Tongue (tissue), 2 donors: ENCODE results near the gene ARID1B. TPM values are rescaled to one million over a fixed set of nuclear protein-coding genes. Genes with fewer than 3 reads are reported as not detected.
"Not testable (repeated sequence)": the region's sequence is repeated elsewhere in the genome, so short reads cannot be mapped to it uniquely, and the experiment has no call there.

Source experiments
- DNase-seq: peaks from one replicate; pipeline ENCODE4 v3.0.0-alpha.2; 2015
- total RNA-seq: library from RNA; depleted of rRNA; stranded (reverse); fragments of >200 nt; gene quantifications from one replicate; pipeline ENCODE4 v1.2.3, GENCODE V29; 2014

ARID1B gene
- total RNA-seq, 1 donor from 2014 or later: 143 TPM

DNA sequence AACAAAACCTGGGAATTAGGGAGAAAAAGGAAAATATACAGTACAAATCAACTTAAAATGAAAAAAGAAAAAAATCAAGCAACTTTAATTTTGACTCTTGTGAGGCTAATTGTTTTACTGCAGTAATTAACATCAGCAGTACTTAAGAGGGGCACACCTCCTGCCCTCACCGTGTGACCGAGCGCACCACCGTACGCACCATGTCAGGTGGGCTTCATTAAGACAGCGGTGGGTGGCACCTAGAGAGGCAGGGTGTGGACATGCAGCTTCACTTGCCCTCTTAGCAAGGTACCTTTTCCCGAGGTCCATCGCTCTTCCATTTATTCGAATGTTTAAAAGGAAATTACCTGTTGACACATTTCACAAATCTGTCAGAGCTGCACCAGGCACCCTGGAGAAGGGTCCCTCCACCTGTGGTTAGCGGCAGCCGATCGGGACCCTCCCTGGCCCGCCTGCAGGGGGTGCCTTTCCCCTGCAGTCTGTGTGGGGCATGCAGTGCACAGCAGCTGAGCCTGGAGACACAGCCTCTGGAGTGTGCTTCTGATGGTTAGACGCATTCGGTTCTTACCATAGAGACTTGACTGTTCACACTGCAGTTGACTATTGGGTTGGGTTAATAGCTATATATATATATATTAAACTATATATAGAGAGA lies 362.0 kb downstream of the ARID1B start:
- DNase-seq: no peak

DNA sequence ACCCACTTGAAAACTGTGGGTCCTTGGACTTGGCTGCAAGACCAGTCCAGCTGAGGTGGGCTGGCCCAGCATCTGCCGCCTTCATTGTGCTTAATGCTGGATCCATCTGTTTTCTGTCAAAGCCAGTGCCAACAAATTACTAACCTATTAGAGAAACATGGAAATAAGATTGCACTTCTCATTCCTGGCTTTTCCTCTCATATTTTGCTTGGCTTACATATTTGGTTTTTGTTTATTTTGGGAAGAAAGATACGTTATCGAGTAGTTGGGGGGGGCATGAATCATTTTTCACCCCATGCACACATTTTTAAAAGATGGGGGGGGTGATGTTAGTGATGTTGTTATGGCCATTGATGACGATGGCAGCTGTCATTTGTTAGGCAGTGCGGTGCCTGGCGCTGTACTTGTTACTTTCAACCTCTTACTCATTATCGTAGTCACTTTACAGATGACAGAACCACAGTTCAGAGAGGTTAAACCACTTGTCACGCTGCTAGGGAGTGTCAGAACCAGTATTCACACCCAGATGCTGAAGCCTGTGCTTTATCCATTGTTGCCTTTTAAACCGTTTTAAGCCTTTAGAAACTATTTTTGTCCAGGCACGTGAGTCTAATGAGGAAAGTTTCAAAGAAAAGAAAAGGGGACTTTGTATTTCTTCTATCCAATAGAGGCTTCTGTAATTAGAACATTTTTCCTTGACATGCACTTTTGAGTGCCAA lies 366.2 kb downstream of the ARID1B start:
- peak; percentile 88 for DNase-seq

DNA sequence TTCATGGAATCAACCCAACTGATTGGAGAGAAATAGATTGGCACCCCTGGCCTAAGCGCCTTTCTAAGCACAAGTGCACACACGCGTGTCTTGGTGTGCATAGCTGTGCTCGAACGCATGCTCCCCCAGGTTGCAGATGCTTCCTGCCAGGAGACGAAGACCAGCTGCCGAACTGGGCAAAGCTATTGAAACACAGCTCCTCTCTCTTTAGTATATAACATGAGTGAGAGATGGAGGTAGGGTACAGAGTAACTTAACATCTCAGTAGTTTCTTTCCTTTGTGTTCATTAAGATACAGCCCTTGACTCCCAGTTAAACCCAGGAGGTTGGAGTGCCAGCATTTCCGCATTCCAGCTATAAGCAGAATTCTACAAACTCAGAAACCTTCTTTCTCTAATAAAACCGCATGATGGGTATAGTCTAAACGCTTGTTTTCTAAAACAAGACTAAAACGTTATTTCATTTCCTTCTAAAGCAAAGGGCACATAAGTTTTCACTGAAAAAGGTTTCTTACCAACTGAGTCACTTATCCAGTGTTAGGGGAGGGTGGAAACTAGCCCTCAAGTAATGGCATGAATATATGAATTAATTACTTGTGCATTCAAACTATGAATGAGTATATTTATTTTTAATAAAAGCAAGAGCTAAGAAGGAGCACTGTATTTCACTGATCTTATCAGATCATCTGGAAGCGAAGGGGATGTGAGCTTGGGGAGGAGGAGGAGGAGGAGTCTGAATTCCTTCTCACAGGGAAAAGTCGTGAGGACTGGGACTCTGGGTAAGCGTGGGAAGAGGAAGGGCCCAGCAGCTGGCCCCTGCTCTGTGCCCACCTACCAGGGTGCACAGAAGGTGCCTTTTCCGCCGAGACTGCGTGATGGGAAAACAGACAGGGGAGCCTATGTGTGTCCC lies 367.0 kb downstream of the ARID1B start:
- DNase-seq: peak; percentile 68

DNA sequence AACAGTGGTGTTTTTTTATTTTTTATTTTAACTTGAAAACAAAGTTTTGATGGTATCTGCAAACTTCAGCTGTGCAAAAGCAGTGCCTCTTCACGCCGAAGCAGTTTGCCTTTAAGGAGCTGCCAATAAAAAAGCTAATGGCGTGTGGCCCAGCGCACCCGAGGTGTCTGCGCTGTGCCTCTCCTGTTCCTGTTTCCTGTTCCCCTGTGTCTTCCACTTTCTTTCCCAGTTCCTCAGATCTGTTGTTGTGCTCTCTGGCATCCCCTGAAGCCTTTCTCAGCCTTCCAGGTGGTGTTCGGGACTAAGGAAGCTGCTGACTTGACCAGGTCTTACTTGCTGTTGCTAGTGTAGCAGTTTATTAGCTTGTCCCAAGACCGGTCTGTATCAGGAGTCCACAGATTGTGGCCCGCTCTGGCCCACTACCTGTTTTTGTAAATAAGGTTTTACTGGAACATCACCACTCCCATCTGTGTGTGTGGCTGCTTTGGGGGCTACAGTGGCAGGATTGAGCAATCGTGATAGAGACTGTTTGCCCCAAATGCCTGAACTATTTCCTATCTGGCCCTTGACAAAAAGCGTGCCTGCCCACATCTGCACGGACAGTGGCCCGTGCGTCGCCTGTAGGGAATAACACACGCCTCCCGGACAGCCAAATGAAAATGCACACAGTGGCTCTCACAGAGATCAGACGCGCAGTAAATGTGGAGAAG lies 367.8 kb downstream of the ARID1B start:
- DNase-seq: no peak

DNA sequence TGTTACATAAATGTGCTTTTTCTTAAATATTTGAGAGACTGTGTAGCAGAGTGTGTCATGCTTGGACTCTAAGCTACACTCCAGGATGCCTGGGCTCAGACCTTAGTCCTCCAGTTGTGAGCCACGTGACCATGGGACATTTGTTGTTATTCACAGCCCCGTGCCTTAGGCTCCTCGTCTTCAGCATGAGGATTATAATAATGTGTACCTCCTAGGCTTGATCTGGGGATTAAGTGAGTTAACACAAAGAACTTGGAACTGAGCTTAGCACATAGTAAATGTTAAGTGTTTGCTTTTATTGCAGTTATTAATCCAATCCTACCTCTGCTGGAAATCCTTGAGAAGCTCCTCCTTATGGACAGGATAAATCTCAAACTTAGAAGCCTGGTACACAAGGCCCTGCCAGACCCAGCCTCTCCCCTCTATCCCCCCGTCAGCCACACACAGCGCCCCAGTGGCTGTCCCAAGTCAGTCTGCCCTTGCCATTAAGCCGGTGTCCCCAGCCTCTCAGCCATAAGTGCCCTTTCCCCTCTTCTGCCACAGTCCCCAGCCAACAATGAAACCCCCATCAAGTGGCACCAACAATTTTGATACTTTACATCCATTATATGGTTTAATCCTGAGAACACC lies 368.6 kb downstream of the ARID1B start:
- DNase-seq: no peak

DNA sequence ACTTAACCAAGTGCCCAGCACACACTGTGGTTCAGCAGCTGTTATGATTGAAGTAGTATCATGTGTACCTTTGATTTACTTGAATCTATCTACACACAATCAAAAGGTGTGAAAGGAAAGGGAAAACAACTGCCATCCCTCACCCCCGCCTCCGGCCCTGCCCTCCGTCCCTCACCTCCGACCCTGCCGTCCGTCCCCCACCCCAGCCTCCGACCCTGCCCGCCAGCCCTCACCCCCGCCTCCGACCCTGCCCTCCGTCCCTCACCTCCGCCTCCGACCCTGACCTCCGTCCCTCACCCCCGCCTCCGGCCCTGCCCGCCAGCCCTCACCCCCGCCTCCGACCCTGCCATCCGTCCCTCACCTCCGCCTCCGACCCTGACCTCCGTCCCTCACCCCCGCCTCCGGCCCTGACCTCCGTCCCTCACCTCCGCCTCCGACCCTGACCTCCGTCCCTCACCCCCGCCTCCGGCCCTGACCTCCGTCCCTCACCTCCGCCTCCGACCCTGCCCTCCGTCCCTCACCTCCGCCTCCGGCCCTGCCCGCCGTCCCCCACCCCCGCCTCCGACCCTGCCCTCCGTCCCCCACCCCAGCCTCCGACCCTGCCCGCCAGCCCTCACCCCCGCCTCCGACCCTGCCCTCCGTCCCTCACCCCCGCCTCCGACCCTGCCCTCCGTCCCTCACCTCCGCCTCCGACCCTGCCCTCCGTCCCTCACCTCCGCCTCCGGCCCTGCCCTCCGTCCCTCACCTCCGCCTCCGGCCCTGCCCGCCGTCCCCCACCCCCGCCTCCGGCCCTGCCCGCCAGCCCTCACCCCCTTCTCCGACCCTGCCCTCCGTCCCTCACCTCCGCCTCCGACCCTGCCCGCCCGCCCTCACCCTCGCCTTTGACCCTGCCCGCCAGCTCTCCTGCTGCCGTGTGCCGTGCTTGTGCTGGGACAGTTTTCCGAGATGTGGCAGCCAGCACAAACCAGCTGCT lies 370.2 kb downstream of the ARID1B start:
- DNase-seq: not testable (repeated sequence)

DNA sequence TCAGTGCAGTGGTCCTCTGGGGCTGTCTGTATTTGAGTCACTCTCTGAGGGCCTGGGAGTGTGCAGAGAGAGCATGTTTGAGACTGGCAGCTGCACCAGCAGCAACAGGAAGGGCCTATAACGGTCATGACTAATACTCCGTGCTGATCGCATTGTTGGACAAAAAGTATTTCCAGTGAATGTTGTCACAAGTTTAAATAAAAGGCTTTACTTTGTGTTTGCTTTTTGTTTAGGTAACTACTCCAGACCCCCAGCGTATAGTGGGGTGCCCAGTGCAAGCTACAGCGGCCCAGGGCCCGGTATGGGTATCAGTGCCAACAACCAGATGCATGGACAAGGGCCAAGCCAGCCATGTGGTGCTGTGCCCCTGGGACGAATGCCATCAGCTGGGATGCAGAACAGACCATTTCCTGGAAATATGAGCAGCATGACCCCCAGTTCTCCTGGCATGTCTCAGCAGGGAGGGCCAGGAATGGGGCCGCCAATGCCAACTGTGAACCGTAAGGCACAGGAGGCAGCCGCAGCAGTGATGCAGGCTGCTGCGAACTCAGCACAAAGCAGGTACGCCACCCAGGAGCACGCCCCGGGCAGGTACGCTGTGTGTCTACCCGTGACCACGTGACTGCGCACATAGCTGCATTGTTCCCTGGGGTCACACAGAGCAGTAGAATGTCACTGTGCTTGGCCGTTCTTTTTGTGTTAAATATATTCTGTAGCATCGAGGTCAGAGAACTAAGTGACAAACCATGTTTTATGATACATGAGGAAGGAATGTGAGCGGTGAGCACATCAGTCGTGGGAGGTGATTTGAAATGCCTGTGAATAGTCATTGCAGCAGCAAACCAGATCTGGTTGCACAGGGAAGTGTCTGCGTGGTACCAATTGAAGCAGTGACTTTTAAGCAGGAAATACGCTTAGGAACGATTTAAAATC lies 371.5 kb downstream of the ARID1B start:
- DNase-seq: peak; percentile 94

DNA sequence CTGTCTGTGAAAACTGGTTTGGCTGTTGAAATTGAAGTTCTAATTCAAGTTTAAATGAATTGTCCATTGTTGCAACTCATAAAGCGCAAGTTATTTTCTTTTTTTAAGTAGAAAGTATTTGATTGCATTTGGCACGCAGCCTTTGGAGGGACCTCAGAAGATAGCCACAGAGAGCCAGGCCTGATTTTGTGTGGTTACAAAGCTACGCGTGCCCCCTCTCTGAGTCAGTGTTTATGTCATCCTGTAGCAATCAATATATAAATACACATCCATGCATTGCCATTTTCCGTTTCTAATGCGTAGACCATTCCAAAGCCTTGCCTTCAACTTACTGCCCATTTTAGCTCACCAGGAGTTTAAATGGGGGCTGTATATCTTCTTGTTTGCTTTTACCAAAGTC lies 372.9 kb downstream of the ARID1B start:
- DNase-seq: no peak

DNA sequence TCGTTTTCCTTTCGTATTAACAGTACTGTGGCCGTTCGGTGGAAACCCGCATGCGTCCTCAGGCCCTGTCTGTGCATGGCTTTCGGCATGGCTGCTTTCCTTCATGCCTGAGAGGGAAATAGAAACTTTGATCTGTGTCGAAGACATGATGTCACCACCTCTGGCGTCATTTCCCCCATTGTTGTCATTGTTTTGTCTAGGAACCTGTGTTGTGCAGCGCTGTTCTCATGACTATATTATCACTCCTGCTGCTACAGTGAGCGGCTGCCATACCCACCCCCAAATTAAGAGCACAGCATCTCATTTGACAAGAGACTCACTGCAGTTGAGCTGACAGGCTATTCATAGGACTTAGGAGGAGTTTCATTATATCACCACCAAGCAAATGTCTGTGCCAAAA lies 373.9 kb downstream of the ARID1B start:
- DNase-seq: no peak

DNA sequence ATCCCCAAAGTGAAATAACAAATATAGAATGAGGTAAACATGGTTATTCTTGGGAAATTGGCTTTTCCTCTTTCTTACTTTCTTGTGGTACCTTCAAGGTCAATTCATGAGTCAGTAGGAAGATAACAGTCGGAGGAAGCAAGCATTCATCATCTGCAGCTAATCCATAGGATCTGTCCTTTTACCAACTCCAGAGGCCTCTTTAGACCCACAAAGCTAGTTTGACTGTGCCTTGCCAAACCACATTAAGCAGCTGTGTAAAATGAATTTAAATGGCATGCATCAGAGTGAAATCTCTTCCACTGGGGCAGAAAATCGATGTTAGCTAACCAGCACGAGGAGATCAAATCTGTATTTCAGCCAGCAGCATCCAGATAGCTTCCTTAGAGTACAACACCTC lies 374.8 kb downstream of the ARID1B start:
- DNase-seq: peak; percentile 82

DNA sequence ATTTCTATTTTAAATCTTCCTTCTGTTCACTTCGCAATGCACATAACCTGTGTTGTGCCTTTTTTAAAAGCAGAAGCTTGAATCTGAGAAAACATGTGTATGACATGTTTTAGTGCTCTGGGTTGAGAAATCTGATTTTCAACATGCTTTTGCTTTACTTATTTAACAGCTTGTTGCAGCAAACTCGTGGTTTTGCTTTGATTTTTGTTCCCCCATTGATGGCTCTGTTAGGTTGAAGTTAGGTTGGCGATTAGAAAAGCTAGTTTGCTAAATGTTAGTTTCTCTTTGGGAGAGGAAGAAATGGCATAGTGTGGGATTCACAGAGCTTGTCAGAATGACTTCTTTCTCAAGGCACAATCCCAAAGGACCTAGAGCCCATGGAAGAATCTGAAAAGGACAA lies 375.4 kb downstream of the ARID1B start:
- no peak for DNase-seq

DNA sequence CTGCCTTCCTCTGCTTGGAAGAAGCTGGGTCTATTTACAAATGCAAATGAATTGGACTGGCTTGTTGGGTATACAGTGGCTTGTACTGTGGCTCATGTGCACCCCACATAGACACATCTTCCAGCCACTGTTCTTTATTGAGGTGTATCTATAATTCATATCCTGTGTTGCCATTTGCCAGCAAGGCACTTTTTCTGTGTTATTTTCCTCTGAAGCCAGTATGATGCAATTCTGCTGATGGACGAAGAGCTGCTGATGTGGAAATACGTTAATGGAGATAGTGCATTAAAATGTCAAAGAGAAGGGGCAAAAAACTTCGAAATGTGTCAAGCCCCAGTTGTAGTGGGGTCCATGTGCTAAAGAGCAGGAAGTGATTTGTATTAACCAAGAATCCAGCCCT lies 378.6 kb downstream of the ARID1B start:
- no peak for DNase-seq

DNA sequence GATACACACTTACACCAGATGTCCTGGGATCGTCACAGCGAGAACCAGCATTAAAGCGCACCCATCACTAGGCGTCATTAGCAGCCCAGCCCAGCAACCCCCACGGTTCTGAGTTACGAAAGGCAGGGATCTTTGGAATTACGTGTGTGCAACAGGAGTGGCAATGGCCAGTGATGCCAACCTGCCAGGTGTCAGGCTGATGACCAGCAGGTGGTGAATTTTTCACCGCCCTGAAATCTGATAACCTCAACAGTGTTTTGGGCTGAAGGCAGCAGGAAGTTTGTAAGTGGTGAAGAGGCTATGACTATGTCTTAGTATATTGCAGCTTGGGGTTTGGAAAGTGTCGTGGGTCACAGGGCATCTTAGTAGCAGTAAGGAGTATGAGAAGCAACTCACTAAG lies 380.1 kb downstream of the ARID1B start:
- no peak for DNase-seq

DNA sequence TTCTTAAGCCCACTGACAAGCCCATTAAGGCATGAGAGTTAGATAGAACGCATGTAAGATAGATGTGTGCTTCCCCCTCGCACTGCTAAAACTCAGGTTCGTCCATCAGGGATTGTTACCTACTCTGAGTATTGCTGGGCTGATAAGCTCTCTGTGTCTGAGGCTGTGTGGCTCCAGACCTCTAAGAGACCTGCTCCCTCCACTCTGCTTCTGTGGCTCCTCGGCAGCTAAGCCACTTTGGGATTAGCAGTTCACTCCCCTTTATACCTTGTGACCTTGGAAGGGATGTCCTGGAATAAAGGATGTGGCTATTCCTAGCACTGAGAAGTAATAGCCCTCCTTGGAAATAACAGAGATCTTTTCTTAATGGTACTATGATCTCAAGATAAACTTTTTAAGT lies 381.3 kb downstream of the ARID1B start:
- DNase-seq: no peak

DNA sequence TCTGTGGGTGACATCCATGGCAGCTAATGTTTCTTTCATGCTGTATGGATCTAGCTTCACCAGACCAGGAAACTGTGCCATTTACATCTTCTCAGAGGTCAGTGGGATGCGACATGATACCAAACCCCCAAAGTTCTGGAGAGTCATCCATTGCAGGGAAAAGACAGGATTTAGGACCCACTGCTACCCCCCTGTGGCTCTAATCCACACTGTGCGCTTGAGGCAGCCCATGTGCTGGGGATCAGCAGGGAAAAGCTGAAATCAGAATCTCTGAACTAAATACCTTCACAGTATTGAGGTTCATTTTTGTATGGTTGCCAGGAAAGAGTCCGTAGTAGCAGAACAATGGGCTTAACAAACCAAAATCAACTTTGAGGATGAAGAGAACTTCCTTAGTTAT lies 381.7 kb downstream of the ARID1B start:
- no peak for DNase-seq

DNA sequence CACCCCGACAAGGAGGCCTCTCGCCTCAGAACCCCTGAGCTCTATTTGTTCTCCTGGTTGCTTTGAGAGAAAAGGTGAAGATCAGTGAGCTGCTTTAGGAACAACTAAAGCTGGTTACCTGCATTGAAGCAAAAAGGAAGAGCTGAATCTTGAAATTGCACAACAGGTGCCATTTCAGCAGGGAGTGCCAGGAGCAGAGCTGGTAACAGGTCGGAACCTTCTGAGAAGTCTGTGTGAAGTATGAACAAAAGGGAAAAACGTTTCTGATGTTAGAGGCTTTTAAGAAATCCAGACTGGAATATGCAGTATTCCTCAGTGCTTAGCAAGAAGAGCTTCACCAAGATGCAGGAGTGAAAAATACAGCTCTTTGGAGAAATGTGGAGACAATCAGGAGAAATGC lies 382.2 kb downstream of the ARID1B start:
- DNase-seq: no peak

DNA sequence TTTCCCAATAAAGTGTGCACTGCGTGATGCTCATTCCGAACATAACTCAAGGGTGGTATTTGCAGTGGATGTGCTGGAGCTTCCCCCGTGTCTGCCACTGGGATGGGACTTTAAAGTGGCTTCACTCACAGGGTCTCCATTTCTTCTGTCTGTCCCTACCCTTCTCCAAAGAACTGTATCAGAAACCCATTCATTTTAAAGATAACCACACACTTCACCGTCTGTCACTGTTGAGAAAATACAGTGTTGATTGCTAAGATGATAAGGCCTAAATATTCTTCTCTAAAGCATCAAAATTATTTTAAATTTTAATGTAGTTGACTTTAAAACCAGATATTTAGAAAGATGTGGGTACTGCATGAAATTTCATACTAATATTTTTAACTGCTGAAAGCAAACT lies 384.7 kb downstream of the ARID1B start:
- DNase-seq: peak; percentile 45

DNA sequence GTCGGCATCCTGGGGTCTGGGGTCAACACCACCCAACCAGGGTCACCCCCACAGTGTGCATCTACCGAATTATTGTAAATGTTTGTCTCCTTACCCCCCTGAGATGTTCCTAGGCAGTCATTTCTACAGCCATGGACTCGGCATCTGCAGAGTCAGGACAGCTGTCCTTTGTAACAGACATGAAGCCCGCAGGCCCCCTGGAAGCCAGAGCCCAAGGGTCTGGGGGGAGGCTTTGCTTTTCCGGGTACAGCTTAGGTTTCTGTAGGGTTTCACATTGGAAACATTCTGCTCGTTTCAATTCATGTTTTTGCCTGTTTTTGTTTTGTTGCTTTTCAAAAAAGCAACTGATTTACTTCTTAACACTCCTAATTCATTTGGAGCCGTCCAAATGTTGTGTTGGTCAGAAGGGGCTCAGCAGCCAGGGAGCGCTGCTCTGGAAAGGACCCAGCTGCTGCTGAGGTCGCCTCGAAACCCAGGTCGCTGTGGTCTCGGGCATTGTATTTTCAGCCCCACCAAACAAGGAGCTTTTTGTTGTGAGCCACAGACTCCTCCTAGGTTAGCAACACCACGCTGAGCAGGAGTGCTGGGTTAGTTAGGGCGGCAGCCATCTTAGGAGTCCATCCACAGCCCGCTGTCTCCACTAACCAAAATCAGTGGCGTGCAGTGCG lies 385.7 kb downstream of the ARID1B start:
- no peak for DNase-seq
